Subcutaneous adipose tissue (tissue), 4 donors: ENCODE measurements around the gene PCBP3. TPM values are rescaled to one million over a fixed set of nuclear protein-coding genes. Genes with fewer than 3 reads are reported as not detected.

Source experiments
- total RNA-seq, 4 donors: library from RNA; depleted of rRNA; stranded (reverse); fragments of >200 nt; gene quantifications; one replicate each; pipeline ENCODE4 v1.1.0, GENCODE V29; 2016
- TF ChIP-seq, protein P1 (sequence below): fragments of 450-650 bp; IDR thresholded peaks from one replicate; pipeline ENCODE4 v1.5.1; 2016; ENCODE audit warnings: low read depth, mild to moderate bottlenecking, control low read depth, antibody characterized with exemption, moderate library complexity

PCBP3 gene
- total RNA-seq, 4 donors from 2014 or later: 3.4 to 11.0 (median 5.7) TPM

DNA sequence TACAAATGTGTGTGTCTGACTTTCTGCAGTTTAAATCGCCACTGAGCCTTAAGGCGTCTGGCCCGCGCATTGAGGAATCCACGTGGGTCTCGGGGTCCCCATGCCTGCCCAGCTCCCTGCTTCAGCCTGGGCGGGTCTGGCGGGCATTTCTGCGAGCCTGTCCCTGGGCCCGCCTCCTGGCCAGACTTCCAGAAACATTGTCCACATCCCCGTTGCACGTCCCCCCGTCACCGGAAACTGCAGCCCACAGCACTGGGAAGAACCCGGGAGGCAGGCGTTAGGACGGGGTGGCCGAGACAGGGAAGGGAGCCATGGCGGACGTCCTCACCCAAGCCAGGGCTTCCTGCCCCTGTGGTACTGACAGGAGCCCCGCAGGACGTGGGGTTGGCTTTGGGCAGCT lies 225.0 kb downstream of the PCBP3 start:
- TF ChIP-seq, protein P1, sequence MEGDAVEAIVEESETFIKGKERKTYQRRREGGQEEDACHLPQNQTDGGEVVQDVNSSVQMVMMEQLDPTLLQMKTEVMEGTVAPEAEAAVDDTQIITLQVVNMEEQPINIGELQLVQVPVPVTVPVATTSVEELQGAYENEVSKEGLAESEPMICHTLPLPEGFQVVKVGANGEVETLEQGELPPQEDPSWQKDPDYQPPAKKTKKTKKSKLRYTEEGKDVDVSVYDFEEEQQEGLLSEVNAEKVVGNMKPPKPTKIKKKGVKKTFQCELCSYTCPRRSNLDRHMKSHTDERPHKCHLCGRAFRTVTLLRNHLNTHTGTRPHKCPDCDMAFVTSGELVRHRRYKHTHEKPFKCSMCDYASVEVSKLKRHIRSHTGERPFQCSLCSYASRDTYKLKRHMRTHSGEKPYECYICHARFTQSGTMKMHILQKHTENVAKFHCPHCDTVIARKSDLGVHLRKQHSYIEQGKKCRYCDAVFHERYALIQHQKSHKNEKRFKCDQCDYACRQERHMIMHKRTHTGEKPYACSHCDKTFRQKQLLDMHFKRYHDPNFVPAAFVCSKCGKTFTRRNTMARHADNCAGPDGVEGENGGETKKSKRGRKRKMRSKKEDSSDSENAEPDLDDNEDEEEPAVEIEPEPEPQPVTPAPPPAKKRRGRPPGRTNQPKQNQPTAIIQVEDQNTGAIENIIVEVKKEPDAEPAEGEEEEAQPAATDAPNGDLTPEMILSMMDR: no peak

DNA sequence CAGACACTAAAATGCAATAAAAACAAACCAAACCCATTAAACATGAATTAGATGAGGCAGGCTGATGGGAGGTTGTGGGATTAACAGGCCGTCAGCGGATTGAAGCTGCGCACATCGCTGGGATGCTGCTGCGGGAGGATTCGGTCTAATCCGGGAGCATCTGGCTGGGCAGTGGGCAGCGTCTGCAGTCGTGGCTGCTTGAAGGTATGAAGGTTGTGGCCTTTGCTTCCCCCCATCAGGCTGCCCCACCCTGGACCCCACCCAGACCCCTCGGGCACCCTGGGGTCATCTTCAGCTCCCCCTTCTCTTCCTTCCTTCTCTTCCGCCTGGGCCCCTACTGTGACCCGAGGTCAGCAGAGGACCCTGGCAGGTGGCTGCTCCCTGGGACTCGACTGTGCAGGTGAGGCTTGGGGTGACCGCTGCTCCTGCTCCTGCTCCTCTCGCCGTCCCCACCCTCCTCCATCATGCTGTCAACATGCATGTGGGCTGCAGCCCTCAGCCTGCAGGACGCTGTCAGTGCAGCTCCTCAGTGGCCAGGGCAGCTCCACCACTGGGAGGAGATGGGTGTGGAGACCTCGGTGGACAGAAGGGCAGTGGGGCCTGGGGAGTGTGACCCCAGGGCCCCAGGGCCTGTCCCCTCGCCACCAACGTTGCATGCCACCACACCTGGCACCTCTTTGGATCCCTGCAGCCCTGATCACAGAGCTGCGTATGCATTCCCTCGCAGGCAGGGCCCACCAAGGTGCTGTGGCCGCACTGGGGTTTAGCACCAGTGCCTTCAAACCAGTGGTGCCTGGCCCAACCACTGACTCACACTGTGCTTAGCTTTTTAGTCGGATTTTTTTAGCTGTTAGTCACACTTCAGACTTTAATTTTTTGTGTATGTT lies 225.8 kb downstream of the PCBP3 start:
- TF ChIP-seq, protein P1: no peak

DNA sequence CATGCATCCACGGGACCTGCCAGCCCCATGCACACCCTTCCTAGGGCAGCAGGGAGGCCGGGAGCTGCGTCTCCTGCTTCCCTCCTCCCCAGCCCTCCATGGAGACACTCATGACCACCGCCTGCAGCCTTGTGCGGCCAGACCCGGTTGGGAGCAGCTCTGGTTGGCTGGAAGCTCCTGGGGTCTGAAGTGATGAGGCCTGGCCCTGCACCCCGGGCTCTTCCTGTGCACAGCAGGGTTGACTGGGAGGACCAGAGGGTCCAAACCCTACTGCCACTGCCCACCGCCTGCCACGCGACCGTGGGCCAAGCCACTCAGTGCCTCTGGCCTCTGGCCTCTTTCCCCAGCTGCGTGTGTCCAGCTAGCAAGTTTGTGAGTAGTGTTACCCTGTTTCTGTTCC lies 226.9 kb downstream of the PCBP3 start:
- TF ChIP-seq, protein P1: no peak

DNA sequence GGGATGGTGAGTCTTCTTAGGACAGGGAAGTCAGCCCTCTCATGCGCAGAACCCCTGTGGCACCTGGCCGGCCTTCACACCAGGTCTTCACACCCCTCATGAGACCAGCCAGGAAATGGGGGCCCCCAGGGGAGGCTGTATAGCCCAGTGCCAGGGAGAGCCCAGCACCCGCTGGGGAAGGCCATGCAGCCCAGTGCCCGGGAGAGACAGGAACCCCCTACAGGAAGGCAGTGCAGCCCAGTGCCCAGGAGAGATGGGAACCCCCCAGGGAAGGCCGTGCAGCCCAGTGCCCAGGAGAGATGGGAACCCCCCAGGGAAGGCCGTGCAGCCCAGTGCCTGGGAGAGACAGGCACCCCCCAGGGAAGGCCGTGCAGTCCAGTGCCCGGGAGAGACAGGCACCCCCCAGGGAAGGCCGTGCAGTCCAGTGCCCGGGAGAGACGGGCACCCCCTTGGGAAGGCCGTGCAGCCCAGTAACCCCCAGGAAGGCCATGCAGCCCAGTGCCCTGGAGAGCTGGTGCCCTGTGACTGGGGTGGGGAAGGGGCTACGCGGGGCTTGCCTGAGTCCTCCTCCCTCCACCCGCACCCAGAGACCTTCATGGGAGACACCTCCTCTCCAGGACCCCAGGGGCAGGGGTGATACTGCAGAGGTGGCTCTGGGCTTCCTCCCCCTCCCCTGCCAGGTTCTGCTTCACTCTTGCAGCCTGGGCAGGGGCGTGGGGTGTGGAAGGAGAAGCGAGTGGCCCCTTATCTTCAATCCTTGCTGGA lies 227.5 kb downstream of the PCBP3 start:
- TF ChIP-seq, protein P1: no peak

DNA sequence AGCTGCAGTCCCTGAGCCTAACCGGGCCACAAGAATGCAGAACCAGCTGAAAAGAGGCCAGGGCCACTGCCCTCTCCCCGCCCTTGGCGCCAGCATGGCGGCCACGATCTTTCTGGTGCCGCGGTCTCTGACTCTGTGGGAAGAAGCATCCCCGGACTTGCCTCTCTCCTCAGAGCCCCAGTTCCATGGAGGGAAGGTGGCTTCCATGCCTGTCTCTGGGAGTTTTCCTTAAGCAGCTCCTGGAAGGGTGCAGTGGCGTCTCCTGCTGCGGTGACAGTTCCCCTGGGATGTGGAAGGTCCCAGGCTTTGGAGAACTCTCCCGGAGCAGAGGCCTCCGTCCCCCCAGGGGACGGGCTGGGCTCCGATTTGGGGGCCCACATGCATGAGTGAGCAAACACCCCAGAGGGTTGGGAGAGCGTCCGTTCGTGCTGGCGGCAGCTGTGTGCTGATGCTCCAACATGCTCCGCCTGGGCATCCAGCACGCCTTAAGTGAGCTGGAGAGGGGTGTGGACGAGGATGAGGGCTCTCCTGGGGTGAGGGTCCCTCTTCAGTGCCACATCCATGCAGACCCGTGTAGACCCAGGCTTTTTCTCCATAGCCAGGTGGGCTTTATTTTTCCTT lies 228.2 kb downstream of the PCBP3 start:
- TF ChIP-seq, protein P1: no peak

DNA sequence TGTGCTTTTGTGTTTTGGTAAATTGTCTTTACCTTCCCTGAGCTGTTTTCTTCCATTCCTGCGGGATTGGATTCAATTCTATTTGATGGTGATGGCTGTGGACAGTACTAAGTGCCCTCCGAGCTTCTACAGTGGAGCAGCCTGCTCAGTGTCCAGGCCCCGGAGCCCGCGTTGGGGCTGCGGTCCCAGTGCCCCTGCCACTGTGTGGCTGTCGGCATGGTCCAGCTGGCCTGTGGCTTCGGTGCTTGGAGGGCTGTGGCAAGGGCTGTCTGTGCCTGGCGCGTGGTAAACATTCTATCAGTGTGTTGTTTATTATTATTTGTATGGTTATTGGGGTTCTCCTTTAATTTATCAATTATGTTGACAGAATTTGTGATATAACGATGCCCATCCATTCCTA lies 228.9 kb downstream of the PCBP3 start:
- TF ChIP-seq, protein P1: no peak

DNA sequence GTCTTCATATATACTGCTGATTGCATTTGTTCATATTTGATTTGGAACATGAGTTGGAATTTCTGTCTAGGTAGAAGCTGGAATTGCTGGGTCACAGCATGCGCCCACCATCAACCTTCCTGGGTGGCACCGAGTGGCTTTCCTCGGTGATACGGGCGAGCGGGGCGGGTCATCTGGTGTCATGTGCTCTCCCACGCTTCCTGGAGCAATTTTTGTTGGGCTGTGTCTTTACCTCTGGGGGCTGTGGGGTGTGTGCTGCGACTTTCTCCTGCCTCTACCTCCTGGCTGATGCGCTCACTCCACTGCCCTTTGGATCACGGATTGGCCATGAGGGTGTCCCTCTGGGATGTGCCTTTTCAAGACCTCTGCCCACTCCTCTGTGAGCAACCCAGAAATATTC lies 229.4 kb downstream of the PCBP3 start:
- TF ChIP-seq, protein P1: no peak
